ENCODE measurements around the gene ANP32B. TPM values are rescaled to one million over a fixed set of nuclear protein-coding genes. Genes with fewer than 3 reads are reported as not detected.

Gene ANP32B
- total and polyA plus RNA-seq, 4 experiments from 2014 or later, result 70.4 to 168 (median 128) TPM

DNA sequence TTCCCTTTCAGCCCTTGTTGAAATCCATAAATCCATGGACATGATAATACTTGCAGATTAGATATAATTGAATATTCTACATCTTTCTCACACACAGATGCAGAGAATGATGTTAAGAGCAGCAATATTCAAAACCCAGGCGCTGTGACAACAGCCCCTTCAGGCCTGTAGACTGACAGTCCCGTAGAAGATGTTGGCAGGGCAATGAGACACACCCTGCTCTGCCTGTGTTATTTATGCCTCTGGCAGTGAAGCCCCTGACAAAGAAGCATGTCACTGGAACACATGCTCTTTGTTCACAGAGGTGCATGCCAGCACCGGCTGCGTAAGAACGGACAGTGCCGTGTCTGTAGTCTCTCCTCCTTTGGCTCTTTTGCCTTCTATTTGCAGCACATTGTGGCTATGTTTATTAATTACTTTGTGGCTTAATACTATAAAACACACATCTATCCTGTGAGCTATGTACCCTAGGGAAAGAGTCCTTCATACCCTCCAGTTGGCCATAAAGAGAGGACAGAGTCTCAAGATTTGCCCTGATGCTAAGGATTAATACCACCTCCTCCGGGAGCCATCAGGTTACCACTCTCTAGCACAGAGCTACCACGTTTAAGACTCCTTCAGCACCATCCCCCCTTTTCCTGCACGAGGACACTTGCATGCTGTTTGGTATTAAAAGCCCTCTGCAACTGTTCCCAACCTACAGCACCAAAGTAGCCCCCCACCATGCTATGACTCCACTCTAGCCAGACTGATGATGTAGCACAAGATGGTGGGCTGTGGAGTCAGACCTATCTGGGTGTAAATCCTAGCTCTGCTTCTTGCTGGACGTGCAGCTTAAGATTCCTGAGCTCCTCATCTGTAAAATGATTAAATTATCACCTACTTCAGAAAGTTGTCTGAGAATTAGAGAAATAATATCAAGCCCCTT is 2.0 kb upstream of the ANP32B start:
- peaks cover 4 to 31% (median 16%) of the 10 kb centered on the region in 4 donors for H3K4me1 Mint-ChIP-seq
- H3K36me3 ChIP-seq (ENCODE audit: insufficient read depth, low read length), result no peaks in the 10 kb centered on the region

DNA sequence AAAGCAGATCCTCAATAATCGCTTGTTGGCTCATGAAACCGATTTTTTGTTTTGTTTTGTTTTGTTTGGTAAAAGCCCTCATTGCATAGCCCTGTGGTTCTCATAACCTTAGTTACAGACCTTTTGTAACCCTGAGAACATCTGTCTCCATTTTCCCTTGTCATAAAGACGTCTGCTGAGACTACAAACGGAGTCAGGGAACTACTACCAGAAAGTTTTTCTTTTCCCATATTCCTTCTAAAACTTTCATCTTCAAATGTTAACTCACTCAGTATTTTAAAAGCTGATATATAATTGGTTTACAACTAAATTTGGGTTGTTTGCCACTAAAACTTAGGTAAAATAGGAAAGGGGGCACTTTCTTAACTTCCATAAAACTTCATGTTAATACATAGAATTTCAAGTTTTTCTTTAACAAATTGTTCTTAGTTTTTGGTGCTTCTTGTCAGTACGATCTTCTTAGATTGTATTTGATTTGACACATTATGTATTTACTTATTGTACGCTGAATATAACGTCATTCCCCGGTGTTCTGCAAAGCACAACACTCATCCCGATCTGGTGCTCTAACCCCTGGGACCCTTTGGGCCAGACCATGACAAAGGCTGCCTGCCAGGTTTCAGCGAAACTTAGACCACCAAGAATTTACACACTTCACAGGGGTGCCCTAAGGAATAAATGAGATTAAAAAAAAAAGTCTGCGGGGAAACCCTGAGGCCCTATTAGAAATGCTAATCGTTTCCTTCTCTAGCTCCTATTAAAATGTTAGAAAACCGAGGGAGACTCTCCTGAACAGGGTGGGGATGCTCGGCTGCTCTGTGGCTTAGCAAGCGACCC is 1.1 kb upstream of the ANP32B start:
- no peak for DNase-seq
- peaks cover 11 to 39% (median 24%) of the 10 kb centered on the region in 4 donors for H3K4me1 Mint-ChIP-seq

More for the DNA sequence above, 2.0 kb upstream of the ANP32B start:
- CTCF ChIA-PET (ENCODE audit: partially characterized antibody), result interaction anchor here (0.6 to 5.6 kb wide), 6 partner anchors 27 to 285 kb away, joined by 3 to 61 read pairs (median 6); partner anchors contain the start of gene TRMO
- no peaks in the 10 kb centered on the region for H3K9me3 Mint-ChIP-seq
- Histone ChIP-seq H3K4me1 (ENCODE audit: insufficient read depth, low read length) (peaks cover 20% of the 10 kb centered on the region), H3K27ac (ENCODE audit: low read depth, low read length) (no peak overlapping the region), H3K4me3 (ENCODE audit: low read length in 2 of 2) (no peak overlapping the region), H3K9me3 (ENCODE audit: control insufficient read depth in 1 of 2, low read length in 2 of 2) (no peaks in the 10 kb centered on the region), H3K27me3 (ENCODE audit: insufficient read depth, low read length) (no peaks in the 10 kb centered on the region)
- peak overlapping the region in 2 of 7 donors; percentile 43 to 89 for H3K27ac Mint-ChIP-seq
- no peaks in the 10 kb centered on the region for H3K27me3 Mint-ChIP-seq
- intact Hi-C loops (cut with micrococcal nuclease), result loop anchor here (5.0 to 10.0 kb wide), 2 partner anchors 121 to 286 kb away; partner anchors contain the start of gene XPA
- POLR2A ChIA-PET (ENCODE audit: partially characterized antibody), result interaction anchor here (1.0 to 9.5 kb wide), 8 partner anchors 9 to 275 kb away, joined by 4 to 176 read pairs (median 28); partner anchors contain the start of genes NANS, TBC1D2 and TRMO
- H3K4me3 Mint-ChIP-seq, result peak overlapping the region in 1 of 8 donors; percentile 5
- no peak for DNase-seq
- H3K36me3 Mint-ChIP-seq, result peaks cover 0 to 3% of the 10 kb centered on the region in 2 donors

GRCh38 chr9:97983589-97984187 is 547 bp downstream of the ANP32B start:
- H3K9me3 ChIP-seq (ENCODE audit: control insufficient read depth in 1 of 2, low read length in 2 of 2), result no peaks in the 10 kb centered on the region
- no peaks in the 10 kb centered on the region for H3K27me3 ChIP-seq (ENCODE audit: insufficient read depth, low read length)
- H3K27me3 Mint-ChIP-seq, result no peaks in the 10 kb centered on the region
- intact Hi-C loops (cut with micrococcal nuclease), result loop anchor here (1.0 to 10.0 kb wide), 8 partner anchors 9 to 350 kb away; partner anchors contain the start of genes NANS, NCBP1, TBC1D2 and TRMO
- H3K27ac ChIP-seq (ENCODE audit: low read depth, low read length), result peak overlapping the region; percentile 85
- POLR2A ChIA-PET (ENCODE audit: partially characterized antibody), result interaction anchor here (0.7 to 9.5 kb wide), 36 partner anchors 9 to 350 kb away, joined by 3 to 176 read pairs (median 6); partner anchors contain the start of genes HEMGN, NANS, NCBP1 and TBC1D2
- peaks cover 0 to 3% of the 10 kb centered on the region in 2 donors for H3K36me3 Mint-ChIP-seq
- CTCF ChIA-PET (ENCODE audit: partially characterized antibody), result interaction anchor here (1.1 to 5.6 kb wide), 14 partner anchors 9 to 273 kb away, joined by 3 to 61 read pairs (median 4); partner anchors contain the start of gene TRMO
- H3K9me3 Mint-ChIP-seq, result no peaks in the 10 kb centered on the region
- peak in 4 of 5 donors; percentile 65 to 73 (median 70) for DNase-seq
- peaks cover 44% of the 10 kb centered on the region for H3K4me1 ChIP-seq (ENCODE audit: insufficient read depth, low read length)
- peaks cover 21 to 54% (median 36%) of the 10 kb centered on the region in 4 donors for H3K4me1 Mint-ChIP-seq
- H3K4me3 Mint-ChIP-seq, result peak overlapping the region; percentile 77 to 94 (median 86)
- H3K36me3 ChIP-seq (ENCODE audit: insufficient read depth, low read length), result no peaks in the 10 kb centered on the region
- peak overlapping the region; percentile 81 to 91 (median 89) for H3K27ac Mint-ChIP-seq
- peak overlapping the region in 1 of 2 donors; percentile 81 for H3K4me3 ChIP-seq (ENCODE audit: low read length in 2 of 2)

More for the DNA sequence above, 1.1 kb upstream of the ANP32B start:
- H3K4me3 ChIP-seq (ENCODE audit: low read length in 2 of 2), result peak overlapping the region; percentile 3 to 67
- peaks cover 29% of the 10 kb centered on the region for H3K4me1 ChIP-seq (ENCODE audit: insufficient read depth, low read length)
- H3K27me3 ChIP-seq (ENCODE audit: insufficient read depth, low read length), result no peaks in the 10 kb centered on the region
- peak overlapping the region; percentile 48 for H3K27ac ChIP-seq (ENCODE audit: low read depth, low read length)
- Mint-ChIP-seq H3K27me3 (no peaks in the 10 kb centered on the region), H3K4me3 (peak overlapping the region; percentile 1 to 77 (median 64)), H3K9me3 (no peaks in the 10 kb centered on the region), H3K36me3 (peaks cover 0 to 3% of the 10 kb centered on the region in 2 donors), H3K27ac (peak overlapping the region in 6 of 7 donors; percentile 10 to 89 (median 45))
- no peaks in the 10 kb centered on the region for H3K36me3 ChIP-seq (ENCODE audit: insufficient read depth, low read length)
- H3K9me3 ChIP-seq (ENCODE audit: control insufficient read depth in 1 of 2, low read length in 2 of 2), result no peaks in the 10 kb centered on the region
- intact Hi-C loops (cut with micrococcal nuclease), result loop anchor here (5.0 to 10.0 kb wide), 2 partner anchors 120 to 287 kb away; partner anchors contain the start of gene XPA
- ChIA-PET POLR2A (ENCODE audit: partially characterized antibody) (interaction anchor here (0.6 to 9.5 kb wide), 21 partner anchors 10 to 349 kb away, joined by 3 to 176 read pairs (median 11); partner anchors contain the start of genes CORO2A, HEMGN, NANS and NCBP1), CTCF (ENCODE audit: partially characterized antibody) (interaction anchor here (0.8 to 5.6 kb wide), 13 partner anchors 9 to 274 kb away, joined by 3 to 61 read pairs (median 4); partner anchors contain the start of gene TRMO)

GRCh38 chr9:97984188-97985057 is 1.3 kb downstream of the ANP32B start:
- intact Hi-C loops (cut with micrococcal nuclease), result loop anchor here (5.0 to 10.0 kb wide), 2 partner anchors 118 to 290 kb away; partner anchors contain the start of gene XPA
- peaks cover 0 to 3% of the 10 kb centered on the region in 2 donors for H3K36me3 Mint-ChIP-seq
- H3K27ac Mint-ChIP-seq, result peak overlapping the region in 5 of 7 donors; percentile 42 to 70 (median 70)
- Histone ChIP-seq H3K27me3 (ENCODE audit: insufficient read depth, low read length) (no peaks in the 10 kb centered on the region), H3K36me3 (ENCODE audit: insufficient read depth, low read length) (no peaks in the 10 kb centered on the region), H3K4me1 (ENCODE audit: insufficient read depth, low read length) (peaks cover 51% of the 10 kb centered on the region), H3K9me3 (ENCODE audit: control insufficient read depth in 1 of 2, low read length in 2 of 2) (no peaks in the 10 kb centered on the region), H3K4me3 (ENCODE audit: low read length in 2 of 2) (peak overlapping the region; percentile 54 to 80), H3K27ac (ENCODE audit: low read depth, low read length) (peak overlapping the region; percentile 85)
- no peaks in the 10 kb centered on the region for H3K9me3 Mint-ChIP-seq
- H3K4me1 Mint-ChIP-seq, result peaks cover 27 to 61% (median 43%) of the 10 kb centered on the region in 4 donors
- POLR2A ChIA-PET (ENCODE audit: partially characterized antibody), result interaction anchor here (0.7 to 9.5 kb wide), 28 partner anchors 8 to 351 kb away, joined by 3 to 176 read pairs (median 8); partner anchors contain the start of genes HEMGN, NANS, NCBP1 and TBC1D2
- DNase-seq, result peak; percentile 78 to 86 (median 84)
- no peaks in the 10 kb centered on the region for H3K27me3 Mint-ChIP-seq
- CTCF ChIA-PET (ENCODE audit: partially characterized antibody), result interaction anchor here (1.1 to 5.6 kb wide), 12 partner anchors 8 to 272 kb away, joined by 3 to 61 read pairs (median 6); partner anchors contain the start of gene TRMO
- peak overlapping the region in 7 of 8 donors; percentile 43 to 83 (median 66) for H3K4me3 Mint-ChIP-seq

DNA sequence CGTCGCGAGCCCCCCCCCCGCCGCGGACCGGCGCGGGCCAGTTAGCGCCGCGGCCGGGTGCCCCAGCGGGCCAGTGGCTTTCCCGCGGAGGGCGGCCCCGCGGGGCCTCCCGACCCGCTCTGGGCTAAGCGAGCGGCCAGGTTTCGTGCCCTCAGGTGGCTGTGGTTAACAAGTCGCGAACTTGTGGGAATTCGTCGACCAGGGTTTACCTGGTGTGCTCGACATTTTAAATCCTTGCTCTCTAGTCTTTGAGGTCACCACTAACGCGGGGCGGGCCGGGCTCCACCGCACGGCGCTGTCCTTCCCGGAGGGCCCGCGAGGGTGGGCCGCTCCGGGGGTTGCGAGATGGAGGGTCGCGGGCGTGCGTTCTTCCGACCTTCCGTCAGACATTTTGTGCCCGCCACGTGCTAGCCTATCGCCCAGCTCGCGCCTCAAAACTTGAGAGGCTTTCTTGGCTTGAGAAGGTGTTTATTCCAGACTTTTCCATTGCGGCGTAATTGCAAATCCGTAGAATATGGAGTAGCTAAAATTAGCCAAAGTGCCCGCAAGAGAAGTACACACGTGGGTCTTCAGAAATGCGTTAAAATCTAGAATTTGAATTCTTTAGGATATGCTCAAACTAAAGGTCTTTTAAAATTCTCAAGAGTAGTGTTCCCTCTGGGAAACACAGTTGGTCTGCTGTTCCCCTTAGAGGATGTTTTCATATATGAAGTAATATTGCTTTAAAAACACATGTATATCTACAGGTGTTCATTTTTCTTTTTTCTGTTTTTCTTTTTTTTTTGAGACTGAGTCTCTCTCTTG is 2.1 kb downstream of the ANP32B start:
- H3K27ac Mint-ChIP-seq, result peak overlapping the region; percentile 73 to 96 (median 92)
- H3K36me3 Mint-ChIP-seq, result peaks cover 0 to 3% of the 10 kb centered on the region in 2 donors
- H3K4me1 Mint-ChIP-seq, result peaks cover 36 to 65% (median 48%) of the 10 kb centered on the region in 4 donors
- Histone ChIP-seq H3K9me3 (ENCODE audit: control insufficient read depth in 1 of 2, low read length in 2 of 2) (no peaks in the 10 kb centered on the region), H3K27me3 (ENCODE audit: insufficient read depth, low read length) (no peaks in the 10 kb centered on the region), H3K36me3 (ENCODE audit: insufficient read depth, low read length) (no peaks in the 10 kb centered on the region), H3K4me3 (ENCODE audit: low read length in 2 of 2) (peak overlapping the region; percentile 59 to 80), H3K4me1 (ENCODE audit: insufficient read depth, low read length) (peaks cover 59% of the 10 kb centered on the region), H3K27ac (ENCODE audit: low read depth, low read length) (peak overlapping the region; percentile 85)
- peak; percentile 53 to 69 (median 61) for DNase-seq
- ChIA-PET CTCF (ENCODE audit: partially characterized antibody) (interaction anchor here (0.7 to 5.6 kb wide), 8 partner anchors 12 to 95 kb away, joined by 3 to 61 read pairs (median 4); partner anchors contain the start of gene TRMO), POLR2A (ENCODE audit: partially characterized antibody) (interaction anchor here (0.9 to 9.5 kb wide), 18 partner anchors 7 to 352 kb away, joined by 3 to 176 read pairs (median 8); partner anchors contain the start of genes NANS, NCBP1, TBC1D2 and TRIM14)
- intact Hi-C loops (cut with micrococcal nuclease), result loop anchor here (10.0 kb wide), 1 partner anchor 290 kb away; the partner anchor contains the start of gene XPA
- H3K27me3 Mint-ChIP-seq, result no peaks in the 10 kb centered on the region
- no peaks in the 10 kb centered on the region for H3K9me3 Mint-ChIP-seq
- peak overlapping the region; percentile 46 to 90 (median 84) for H3K4me3 Mint-ChIP-seq
